PC-3 (cell line): Measurements from ENCODE around the gene MBD3L1.

Experiments used
- CTCF ChIP-seq: fragments of 300-600 bp; sonication (generic); conservative IDR thresholded peaks from 2 replicates; pipeline ENCODE4 v1.5.1; 2017; ENCODE audit warnings: antibody characterized with exemption, low read depth, mild to moderate bottlenecking, low read length
- EZH2 ChIP-seq: fragments of 300-600 bp; sonication (generic); IDR thresholded peaks from one replicate; pipeline ENCODE4 v1.6.1; 2017; ENCODE audit warnings: antibody characterized with exemption, mild to moderate bottlenecking, low read length; ENCODE audit not compliant: unreplicated experiment
- EZH2phosphoT487 ChIP-seq: fragments of 300-600 bp; sonication (generic); IDR thresholded peaks from 2 replicates; pipeline ENCODE4 v1.6.1; 2018; ENCODE audit warnings: mild to moderate bottlenecking, antibody characterized with exemption, low read length, borderline replicate concordance

- TF ChIP-seq CTCF (no peak), EZH2 (no peak), EZH2phosphoT487 (no peak)
Observed at GRCh38 chr19:8831373-8831772, 804 bp upstream of the MBD3L1 start.
